H9 (cell line): ENCODE data around the gene LRP1B. TPM values are rescaled to one million over a fixed set of nuclear protein-coding genes. Genes with fewer than 3 reads are reported as not detected.

Experiments
- DNase-seq: peaks from one replicate; pipeline ENCODE4 v3.0.0-alpha.2; 2017
- H2AFZ ChIP-seq: one replicate; pipeline ENCODE4 v1.6.1; 2013; ENCODE audit warnings: mild to moderate bottlenecking, low read length, control low read depth, moderate library complexity
- H2AK5ac ChIP-seq: 2 replicates; pipeline ENCODE4 v1.6.1; 2013; ENCODE audit warnings: low read length, control low read depth, mixed read lengths; ENCODE audit not compliant: insufficient read length
- H2BK120ac ChIP-seq: one replicate; pipeline ENCODE4 v1.6.1; 2013; ENCODE audit warnings: low read depth, mild to moderate bottlenecking, low read length, control low read depth, inconsistent platforms; ENCODE audit not compliant: poor library complexity, severe bottlenecking
- H2BK12ac ChIP-seq: 2 replicates; pipeline ENCODE4 v1.6.1; 2013; ENCODE audit warnings: low read length, control low read depth, mixed read lengths, low read depth; ENCODE audit not compliant: insufficient read length
- H2BK15ac ChIP-seq: 2 replicates; pipeline ENCODE4 v1.6.1; 2013; ENCODE audit warnings: low read depth, low read length, control low read depth
- H2BK20ac ChIP-seq: one replicate; pipeline ENCODE4 v1.6.1; 2013; ENCODE audit warnings: low read depth, mild to moderate bottlenecking, low read length, control low read depth, inconsistent platforms; ENCODE audit not compliant: poor library complexity, severe bottlenecking
- H2BK5ac ChIP-seq: 2 replicates; pipeline ENCODE4 v1.6.1; 2013; ENCODE audit warnings: low read length, control low read depth, mixed read lengths; ENCODE audit not compliant: insufficient read length
- H3K14ac ChIP-seq: 2 replicates; pipeline ENCODE4 v1.6.1; 2013; ENCODE audit warnings: low read length, control low read depth; ENCODE audit not compliant: insufficient read depth
- H3K18ac ChIP-seq: 2 replicates; pipeline ENCODE4 v1.6.1; 2013; ENCODE audit warnings: low read depth, mild to moderate bottlenecking, mixed read lengths, low read length, control low read depth; ENCODE audit not compliant: insufficient read length
- H3K23ac ChIP-seq: 2 replicates; pipeline ENCODE4 v1.6.1; 2013; ENCODE audit warnings: low read length, control low read depth, mixed read lengths, low read depth; ENCODE audit not compliant: insufficient read length
- H3K23me2 ChIP-seq: 2 replicates; pipeline ENCODE4 v1.6.1; 2013; ENCODE audit warnings: low read depth, mild to moderate bottlenecking, mixed read lengths, low read length, control low read depth; ENCODE audit not compliant: insufficient read length, poor library complexity, severe bottlenecking
- H3K27ac ChIP-seq: 2 replicates; pipeline ENCODE4 v1.5.1; 2013; ENCODE audit warnings: low read length, control low read depth, mixed read lengths, low read depth; ENCODE audit not compliant: insufficient read length
- H3K27me3 ChIP-seq: 2 replicates; pipeline ENCODE4 v1.6.1; 2013; ENCODE audit warnings: low read length, control low read depth, inconsistent platforms; ENCODE audit not compliant: insufficient read depth
- H3K4ac ChIP-seq: 2 replicates; pipeline ENCODE4 v1.6.1; 2013; ENCODE audit warnings: low read depth, mild to moderate bottlenecking, control low read depth, inconsistent platforms, low read length, moderate library complexity
- H3K4me1 ChIP-seq: 2 replicates; pipeline ENCODE4 v1.6.1; 2013; ENCODE audit warnings: low read length, control low read depth, inconsistent platforms; ENCODE audit not compliant: insufficient read depth
- H3K4me2 ChIP-seq: 2 replicates; pipeline ENCODE4 v1.6.1; 2013; ENCODE audit warnings: low read length, control low read depth, mixed read lengths; ENCODE audit not compliant: insufficient read length, insufficient read depth
- H3K56ac ChIP-seq: 2 replicates; pipeline ENCODE4 v1.6.1; 2013; ENCODE audit warnings: low read depth, mild to moderate bottlenecking, mixed read lengths, low read length, control low read depth; ENCODE audit not compliant: insufficient read length
- H3K79me1 ChIP-seq: 2 replicates; pipeline ENCODE4 v1.6.1; 2013; ENCODE audit warnings: low read depth, mild to moderate bottlenecking, moderate library complexity, low read length, control low read depth, inconsistent platforms; ENCODE audit not compliant: insufficient read depth, poor library complexity, severe bottlenecking
- H3K79me2 ChIP-seq: 2 replicates; pipeline ENCODE4 v1.6.1; 2013; ENCODE audit warnings: low read length, control low read depth, inconsistent platforms; ENCODE audit not compliant: insufficient read depth
- H3K9ac ChIP-seq: 2 replicates; pipeline ENCODE4 v1.6.1; 2013; ENCODE audit warnings: low read length, control low read depth, mixed read lengths; ENCODE audit not compliant: insufficient read length; ENCODE audit errors: extremely low read depth
- H3K9me3 ChIP-seq: one replicate; pipeline ENCODE4 v1.6.1; 2013; ENCODE audit warnings: low read depth, low read length, inconsistent platforms; ENCODE audit not compliant: control insufficient read depth
- H3T11ph ChIP-seq: one replicate; pipeline ENCODE4 v1.6.1; 2013; ENCODE audit warnings: mild to moderate bottlenecking, low read length, control low read depth, inconsistent platforms
- H4K20me1 ChIP-seq: one replicate; pipeline ENCODE4 v1.6.1; 2013; ENCODE audit not compliant: control insufficient read depth, insufficient read length, insufficient read depth
- H4K5ac ChIP-seq: 2 replicates; pipeline ENCODE4 v1.6.1; 2013; ENCODE audit warnings: low read depth, mild to moderate bottlenecking, mixed read lengths, low read length, control low read depth; ENCODE audit not compliant: insufficient read length
- H4K8ac ChIP-seq: replicated peaks from 2 replicates; pipeline ENCODE4 v1.6.1; 2013; ENCODE audit warnings: low read length, control low read depth, mixed read lengths, low read depth; ENCODE audit not compliant: insufficient read length
- H4K91ac ChIP-seq: 2 replicates; pipeline ENCODE4 v1.6.1; 2013; ENCODE audit warnings: low read depth, mild to moderate bottlenecking, moderate library complexity, mixed read lengths, low read length, control low read depth; ENCODE audit not compliant: insufficient read length
- H3K27ac Mint-ChIP-seq, 3 experiments: 2 replicates in 2 of 3; 3 replicates in 1 of 3; pipeline ENCODE4 v1.8.0; 2020 to 2021; ENCODE audit warnings: mixed read lengths in 3 of 3, mild to moderate bottlenecking in 1 of 3, moderate library complexity in 1 of 3
- H3K27me3 Mint-ChIP-seq: 2 replicates; pipeline ENCODE4 v1.8.0; 2021; ENCODE audit warnings: low read depth, mild to moderate bottlenecking, moderate library complexity, mixed read lengths
- H3K36me3 Mint-ChIP-seq, 3 experiments: 2 replicates in 2 of 3; 3 replicates in 1 of 3; pipeline ENCODE4 v1.8.0; 2020 to 2021; ENCODE audit warnings: low read depth in 3 of 3, mixed read lengths in 3 of 3; ENCODE audit not compliant: insufficient read depth in 1 of 3
- H3K4me1 Mint-ChIP-seq, 2 experiments: 2 replicates each; pipeline ENCODE4 v1.8.0; 2020; ENCODE audit warnings: mixed read lengths in 2 of 2
- H3K4me3 Mint-ChIP-seq, 2 experiments: 2 replicates in 1 of 2; 3 replicates in 1 of 2; pipeline ENCODE4 v1.8.0; 2020 to 2021; ENCODE audit warnings: mild to moderate bottlenecking in 2 of 2, mixed read lengths in 2 of 2, moderate library complexity in 1 of 2
- H3K9me3 Mint-ChIP-seq, 2 experiments: 2 replicates in 1 of 2; 3 replicates in 1 of 2; pipeline ENCODE4 v1.8.0; 2020; ENCODE audit warnings: mild to moderate bottlenecking in 2 of 2, mixed read lengths in 2 of 2, moderate library complexity in 1 of 2
- WGBS: extraction: QIAGEN DNeasy Blood & Tissue Kit; methylation state at CpG from one replicate; pipeline ENCODE4 v1.1.7; 2013; ENCODE audit warnings: missing lambda C conversion rate, low lambda C conversion rate, mixed read lengths; ENCODE audit not compliant: insufficient read length; ENCODE audit errors: extremely low coverage; 5-methylcytosine and 5-hydroxymethylcytosine counted together
- total RNA-seq: library from RNA; stranded (reverse); gene quantifications from 2 replicates; pipeline ENCODE4 v1.2.1, GENCODE V29; 2021
- TF ChIP-seq, protein P1 (sequence below): fragments of 200-600 bp; sonication (generic); conservative IDR thresholded peaks from 3 replicates; pipeline ENCODE4 v1.8.0; 2021; ENCODE audit warnings: antibody characterized with exemption, mild to moderate bottlenecking

The LRP1B gene
- total RNA-seq, 1 experiment from 2014 or later, result not detected

GRCh38 chr2:142048581-142048980 lies 82.2 kb downstream of the LRP1B start:
- Histone ChIP-seq H3K18ac (no peak overlapping the region), H4K5ac (no peak overlapping the region), H3K23me2 (no peaks in the 10 kb centered on the region), H2BK120ac (no peak overlapping the region), H2AK5ac (no peak overlapping the region), H3K4ac (no peak overlapping the region), H3K23ac (no peak overlapping the region), H4K20me1 (no peaks in the 10 kb centered on the region), H3K79me2 (no peaks in the 10 kb centered on the region), H3K27me3 (no peaks in the 10 kb centered on the region), H2BK15ac (no peak overlapping the region), H3K56ac (no peak overlapping the region), H3T11ph (no peak overlapping the region), H4K91ac (no peak overlapping the region), H2BK5ac (no peak overlapping the region), H3K79me1 (no peaks in the 10 kb centered on the region), H3K4me2 (no peak overlapping the region), H4K8ac (no peak overlapping the region), H2BK12ac (no peak overlapping the region), H3K9ac (no peak overlapping the region), H2AFZ (no peak overlapping the region), H3K9me3 (no peaks in the 10 kb centered on the region), H3K27ac (no peak overlapping the region), H2BK20ac (no peak overlapping the region), H3K4me1 (no peaks in the 10 kb centered on the region), H3K14ac (no peak overlapping the region)
- H3K27ac Mint-ChIP-seq, result no peak overlapping the region
- no CpG with 5 or more reads among the region's 1 CpG for WGBS
- peaks cover 15 to 25% of the 10 kb centered on the region in 2 experiments for H3K4me1 Mint-ChIP-seq
- no peaks in the 10 kb centered on the region for H3K36me3 Mint-ChIP-seq
- no peaks in the 10 kb centered on the region for H3K9me3 Mint-ChIP-seq
- H3K4me3 Mint-ChIP-seq, result no peak overlapping the region
- no peak for DNase-seq
- H3K27me3 Mint-ChIP-seq, result no peaks in the 10 kb centered on the region
- TF ChIP-seq, protein P1, sequence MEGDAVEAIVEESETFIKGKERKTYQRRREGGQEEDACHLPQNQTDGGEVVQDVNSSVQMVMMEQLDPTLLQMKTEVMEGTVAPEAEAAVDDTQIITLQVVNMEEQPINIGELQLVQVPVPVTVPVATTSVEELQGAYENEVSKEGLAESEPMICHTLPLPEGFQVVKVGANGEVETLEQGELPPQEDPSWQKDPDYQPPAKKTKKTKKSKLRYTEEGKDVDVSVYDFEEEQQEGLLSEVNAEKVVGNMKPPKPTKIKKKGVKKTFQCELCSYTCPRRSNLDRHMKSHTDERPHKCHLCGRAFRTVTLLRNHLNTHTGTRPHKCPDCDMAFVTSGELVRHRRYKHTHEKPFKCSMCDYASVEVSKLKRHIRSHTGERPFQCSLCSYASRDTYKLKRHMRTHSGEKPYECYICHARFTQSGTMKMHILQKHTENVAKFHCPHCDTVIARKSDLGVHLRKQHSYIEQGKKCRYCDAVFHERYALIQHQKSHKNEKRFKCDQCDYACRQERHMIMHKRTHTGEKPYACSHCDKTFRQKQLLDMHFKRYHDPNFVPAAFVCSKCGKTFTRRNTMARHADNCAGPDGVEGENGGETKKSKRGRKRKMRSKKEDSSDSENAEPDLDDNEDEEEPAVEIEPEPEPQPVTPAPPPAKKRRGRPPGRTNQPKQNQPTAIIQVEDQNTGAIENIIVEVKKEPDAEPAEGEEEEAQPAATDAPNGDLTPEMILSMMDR, result no peak
